ENCODE data around the gene PCDHGA1. TPM values are rescaled to one million over a fixed set of nuclear protein-coding genes. Genes with fewer than 3 reads are reported as not detected.
A peak's percentile ranks its signal among the peaks of the same experiment; 100 is the strongest.

The PCDHGA1 gene
- polyA plus RNA-seq, 2 of the 4 experiments (the other 2 are of a cell fraction), result 0.32 to 0.71 TPM

GRCh38 chr5:141476132-141476911 is 146.0 kb downstream of the PCDHGA1 start:
- peak; percentile 78 to 79 for ATAC-seq
- peak overlapping the region; percentile 73 for H3K4me2 ChIP-seq
- DNase-seq (ENCODE audit: low read depth in 1 of 2, low spot score in 1 of 2), result peak; percentile 16 to 49
- WGBS (ENCODE audit: missing lambda C conversion rate), result 41% methylated on average over 40 of the region's 58 CpGs
- H3K27ac ChIP-seq, result peak overlapping the region; percentile 38 to 78
- FAIRE-seq, result no peak
- POLR2A ChIA-PET, result interaction anchor here (0.8 kb wide), 1 partner anchor 156 kb away, joined by 3 read pairs; the partner anchor contains the start of gene TAF7
- TF ChIP-seq MAFK (IDR thresholded peaks at IDR 0.05; ENCODE audit: partially characterized antibody) (no peak), FOSB (CRISPR knock-in tag; IDR thresholded peaks at IDR 0.05) (no peak), CBX8 (IDR thresholded peaks at IDR 0.05) (no peak), ZNF302 (CRISPR knock-in tag; IDR thresholded peaks at IDR 0.05) (no peak), EHF (CRISPR knock-in tag; IDR thresholded peaks at IDR 0.05) (no peak), KDM5A (IDR thresholded peaks at IDR 0.05) (no peak), POLR2AphosphoS2 (conservative IDR thresholded peaks at IDR 0.05; ENCODE audit: low read length) (no peak)
- no peaks in the 10 kb centered on the region for H3K4me1 ChIP-seq
- CTCF ChIA-PET, result interaction anchor here (0.9 to 2.7 kb wide), 18 partner anchors 10 to 126 kb away, joined by 3 to 24 read pairs (median 4); partner anchors contain the start of genes PCDHGA7 and PCDHGB1
- H3K9me3 ChIP-seq, result no peaks in the 10 kb centered on the region; the same call in 2 of the 3 replicates
- peak overlapping the region; percentile 55 for H3K4me3 ChIP-seq

GRCh38 chr5:141477044-141477575 is 146.8 kb downstream of the PCDHGA1 start:
- no peaks in the 10 kb centered on the region; the same call in 2 of the 3 replicates for H3K9me3 ChIP-seq
- ATAC-seq, result no peak
- H3K4me1 ChIP-seq, result no peaks in the 10 kb centered on the region
- WGBS (ENCODE audit: missing lambda C conversion rate), result 87% methylated on average over 24 of the region's 24 CpGs
- CTCF ChIA-PET, result interaction anchor here (0.9 to 2.7 kb wide), 12 partner anchors 11 to 106 kb away, joined by 3 to 24 read pairs (median 4); partner anchors contain the start of gene PCDHGA7
- TF ChIP-seq NFE2L2 (conservative IDR thresholded peaks at IDR 0.05; ENCODE audit: low read length), result no peak
- DNase-seq (ENCODE audit: low read depth in 1 of 2, low spot score in 1 of 2), result no peak
- FAIRE-seq, result no peak
- no peak overlapping the region for H3K27ac ChIP-seq
- no peak overlapping the region for H3K4me3 ChIP-seq
- POLR2A ChIA-PET, result no interaction called here
- peak overlapping the region; percentile 73; the same call in 1 of the 3 replicates for H3K4me2 ChIP-seq

- ATAC-seq (no peak), FAIRE-seq (no peak), DNase-seq (ENCODE audit: low read depth in 1 of 2, low spot score in 1 of 2) (no peak)
- Histone ChIP-seq H3K4me2 (no peak overlapping the region), H3K4me3 (no peak overlapping the region), H3K4me1 (no peaks in the 10 kb centered on the region), H3K9me3 (no peaks in the 10 kb centered on the region; the same call in 2 of the 3 replicates), H3K27ac (no peak overlapping the region)
- TF ChIP-seq ZFP36 (IDR thresholded peaks at IDR 0.05; ENCODE audit: borderline replicate concordance, partially characterized antibody) (no peak), MYC (IDR thresholded peaks at IDR 0.05; ENCODE audit: borderline replicate concordance, low read length) (no peak), ATOH8 (CRISPR knock-in tag; IDR thresholded peaks at IDR 0.05; ENCODE audit: low read depth) (no peak), BHLHE40 (IDR thresholded peaks at IDR 0.05; ENCODE audit: low read depth, low read length) (no peak), NFE2L2 (conservative IDR thresholded peaks at IDR 0.05; ENCODE audit: low read length) (no peak), USF2 (IDR thresholded peaks at IDR 0.05) (no peak), ELK1 (IDR thresholded peaks at IDR 0.05; ENCODE audit: low read depth, low read length) (no peak), NPAS2 (CRISPR knock-in tag; IDR thresholded peaks at IDR 0.05; ENCODE audit: borderline replicate concordance) (no peak), ZNF302 (CRISPR knock-in tag; IDR thresholded peaks at IDR 0.05) (no peak), JUNB (IDR thresholded peaks at IDR 0.05) (no peak), RFX5 (IDR thresholded peaks at IDR 0.05) (no peak), PBX3 (IDR thresholded peaks at IDR 0.05) (no peak), CHD2 (IDR thresholded peaks at IDR 0.05; ENCODE audit: low read length, partially characterized antibody) (no peak), GATA3 (IDR thresholded peaks at IDR 0.05; ENCODE audit: borderline replicate concordance) (no peak), EHMT2 (IDR thresholded peaks at IDR 0.05; ENCODE audit: low read depth) (no peak), SREBF2 (IDR thresholded peaks at IDR 0.05) (no peak), EHF (CRISPR knock-in tag; IDR thresholded peaks at IDR 0.05) (no peak), HOXB5 (CRISPR knock-in tag; IDR thresholded peaks at IDR 0.05) (no peak)
- POLR2A ChIA-PET, result no interaction called here
- WGBS (ENCODE audit: missing lambda C conversion rate), result 62% methylated on average over 11 of the region's 13 CpGs
- CTCF ChIA-PET, result interaction anchor here (0.7 to 2.7 kb wide), 7 partner anchors 11 to 114 kb away, joined by 3 to 9 read pairs (median 4); no protein-coding TSS in a partner anchor
These were observed 147.5 kb downstream of the PCDHGA1 start for GRCh38 chr5:141477815-141478214.
